ENCODE data around the gene CFAP77.

CFAP77 gene

DNA sequence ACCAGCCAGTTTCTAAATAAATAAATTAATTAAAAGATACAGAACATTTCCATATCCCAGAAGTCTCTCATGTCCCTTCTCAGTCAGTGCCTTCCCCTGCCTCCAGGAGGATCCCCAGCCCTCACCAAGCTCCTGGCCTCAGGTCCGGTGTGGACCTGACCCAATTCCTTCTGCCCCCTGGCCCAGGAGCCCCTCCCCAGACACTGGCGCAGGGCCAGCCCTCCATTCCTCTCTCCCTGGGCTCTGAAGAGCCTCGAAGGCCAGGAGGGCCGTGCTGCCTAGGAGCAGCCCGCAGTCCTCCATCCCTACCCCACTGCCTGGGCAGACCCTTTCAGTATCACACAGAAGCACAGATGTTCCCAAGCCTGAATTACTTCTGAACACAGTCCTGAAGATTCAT, 110.6 kb downstream of the CFAP77 start:
- DNase-seq = no peak

DNA sequence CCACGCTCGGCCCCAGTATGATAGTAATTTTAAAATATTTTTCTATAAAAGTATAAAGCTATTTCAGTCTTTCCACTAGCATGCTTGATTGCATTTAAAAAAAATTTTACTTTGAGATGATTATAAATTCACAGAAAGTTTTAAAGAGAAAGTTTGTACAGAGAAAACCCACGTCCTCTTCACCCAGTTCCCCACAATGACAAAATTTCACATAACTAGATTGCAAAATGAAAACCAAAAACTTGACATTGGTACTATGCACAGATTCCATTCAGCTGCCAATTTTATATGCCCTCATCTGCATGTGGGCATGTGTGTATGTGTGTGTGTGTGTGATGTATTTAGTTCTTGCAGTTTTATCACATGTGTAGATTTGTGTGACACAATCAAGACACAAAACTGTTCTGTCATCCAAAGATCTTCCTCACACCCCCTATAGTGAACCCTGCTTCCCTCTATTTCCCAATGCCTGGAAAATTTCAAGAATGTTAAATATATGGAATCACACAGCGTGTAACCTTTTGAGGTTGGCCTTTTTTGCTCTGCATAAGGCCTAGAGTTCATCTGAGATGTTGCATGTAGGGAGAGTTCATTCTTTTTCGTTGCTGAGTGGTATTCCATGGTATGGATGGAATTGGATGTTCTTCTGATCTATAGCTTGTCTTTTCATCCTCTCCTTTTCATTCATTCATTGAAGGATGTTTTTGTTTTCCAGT, 115.5 kb downstream of the CFAP77 start:
- DNase-seq = no peak

DNA sequence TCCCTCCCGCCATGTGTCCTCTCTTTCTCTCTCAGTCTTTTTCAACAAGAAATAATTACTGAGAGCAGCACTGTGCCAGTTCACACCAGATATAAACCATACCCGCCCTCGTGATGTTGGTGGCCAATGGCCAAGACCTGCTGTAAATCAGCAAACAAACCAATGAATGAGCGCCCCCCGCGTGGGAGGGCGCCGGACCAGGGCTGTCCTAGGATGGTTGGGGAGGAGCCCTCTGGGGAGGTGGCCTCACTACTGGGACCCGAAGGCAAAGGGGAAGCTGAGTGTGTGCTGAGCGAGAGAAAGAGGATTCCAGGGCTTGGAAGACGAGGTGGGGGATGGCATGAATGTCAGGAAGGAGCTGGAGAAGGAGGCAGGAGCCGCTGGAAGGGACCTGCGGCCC, 121.2 kb downstream of the CFAP77 start:
- DNase-seq = peak; percentile 8

DNA sequence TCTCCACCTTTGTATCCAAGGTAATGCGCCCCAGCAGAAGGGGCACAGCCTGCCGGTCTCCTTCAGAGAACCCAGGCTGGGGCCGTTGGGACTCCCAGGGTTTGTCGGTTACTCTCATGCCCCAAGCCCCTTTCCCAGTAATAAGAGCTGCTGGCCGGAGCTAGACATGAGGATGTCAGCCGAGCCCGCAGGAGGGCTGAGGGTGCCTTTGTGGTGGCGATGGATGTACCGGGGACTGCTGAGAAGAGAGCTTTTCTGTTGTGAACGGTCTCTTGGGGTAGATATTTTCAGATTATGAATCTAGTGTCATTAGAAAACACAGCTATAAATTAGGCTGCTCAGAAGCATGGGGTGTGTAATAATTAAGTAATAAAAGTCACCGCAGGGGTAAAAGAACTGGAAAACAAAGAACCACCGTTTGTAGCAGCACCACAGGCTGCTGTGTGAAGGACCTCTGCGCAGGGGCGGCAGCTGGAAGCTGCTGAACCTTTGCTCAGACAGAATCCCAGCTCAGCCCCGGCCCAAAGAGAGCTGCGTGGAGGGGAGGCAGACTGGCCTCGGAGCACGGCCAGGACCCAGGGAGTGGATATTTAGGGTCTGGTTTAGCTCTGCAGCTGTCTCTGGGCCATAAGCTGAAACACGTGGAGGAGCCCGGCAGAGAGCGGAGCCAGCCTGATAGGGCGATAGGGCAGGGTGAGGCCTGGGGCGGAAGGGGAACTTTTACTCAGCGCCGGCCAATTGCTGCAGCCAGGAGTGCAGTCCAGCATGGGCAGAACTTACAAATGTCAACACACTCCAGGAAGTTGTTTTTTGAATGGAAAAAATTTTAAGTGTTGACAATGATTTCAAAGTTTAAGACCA, 121.9 kb downstream of the CFAP77 start:
- DNase-seq = no peak

DNA sequence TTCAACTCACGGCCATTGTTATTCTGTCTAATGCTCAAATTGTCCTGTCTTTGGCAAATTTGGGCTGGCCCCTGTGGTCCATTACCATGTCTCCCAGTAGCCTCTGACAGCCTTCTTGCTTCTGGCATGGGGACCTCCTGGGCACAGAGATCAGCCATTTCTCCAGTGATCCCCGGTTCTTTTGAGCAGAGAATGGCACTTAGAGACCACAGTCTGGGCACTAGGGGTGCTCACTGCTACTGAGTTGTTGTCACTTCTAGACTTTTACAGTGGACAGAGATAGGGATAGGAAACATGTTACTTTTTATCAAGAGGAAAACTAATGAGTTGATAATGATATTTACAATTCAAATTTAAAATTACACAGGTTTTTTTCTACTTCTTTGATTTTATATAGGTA, 124.8 kb downstream of the CFAP77 start:
- DNase-seq = no peak

DNA sequence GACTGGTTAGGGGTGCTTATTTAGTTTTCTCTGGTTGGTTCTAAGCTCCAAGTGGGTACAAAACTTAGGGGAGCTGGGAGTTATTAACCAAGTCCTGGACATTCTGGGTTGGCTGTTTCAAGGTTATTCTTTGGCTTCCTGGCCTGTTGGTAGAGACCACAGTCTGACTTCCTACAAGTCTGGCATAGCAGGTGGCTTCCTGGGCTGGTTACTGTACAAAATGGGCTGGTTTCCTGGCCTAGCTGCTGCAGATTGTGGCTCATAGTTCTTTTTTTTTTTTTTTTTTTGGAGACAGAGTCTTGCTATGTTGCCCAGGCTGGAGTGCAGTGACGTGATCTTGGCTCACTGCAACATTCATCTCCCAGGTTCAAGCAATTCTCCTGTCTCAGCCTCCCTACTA, 126.1 kb downstream of the CFAP77 start:
- DNase-seq = no peak

DNA sequence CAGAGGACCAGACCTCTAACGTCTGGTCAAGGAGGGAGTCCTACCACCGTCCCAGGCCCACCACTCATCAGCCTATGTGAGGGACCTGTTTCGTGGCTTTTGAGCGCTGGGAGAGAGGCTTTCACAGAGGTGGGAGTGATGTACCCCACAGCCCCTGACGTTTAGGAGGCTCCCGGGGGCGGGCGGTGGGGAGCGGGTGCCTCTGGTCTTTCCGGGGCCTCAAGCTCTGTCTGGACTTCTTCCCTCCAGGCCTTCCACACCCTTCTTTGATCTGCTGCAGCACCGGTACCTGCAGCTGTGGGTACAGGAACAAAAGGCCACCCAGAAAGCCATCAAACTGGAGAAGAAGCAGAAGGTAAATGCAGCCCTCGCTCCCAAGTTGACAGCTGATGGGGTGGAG, 127.3 kb downstream of the CFAP77 start:
- no peak for DNase-seq

DNA sequence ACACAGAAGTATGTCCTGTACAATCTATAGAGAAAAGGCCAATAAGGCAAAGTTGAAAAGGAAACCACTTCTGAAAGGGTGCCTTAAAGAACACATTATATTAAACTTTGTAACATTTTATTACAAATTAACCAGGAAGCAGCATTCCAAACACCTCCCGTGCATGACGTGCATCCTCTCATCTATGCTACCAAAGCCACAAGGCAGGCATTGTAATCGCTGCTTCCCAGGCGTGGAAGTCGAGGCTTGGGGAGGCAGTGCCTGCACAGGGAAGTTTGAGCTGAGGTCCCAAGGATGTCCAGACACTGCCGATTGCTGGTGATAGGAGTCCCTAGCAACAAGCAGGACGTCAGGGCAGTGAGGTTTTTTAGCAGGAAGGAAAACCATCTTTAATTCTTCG, 128.1 kb downstream of the CFAP77 start:
- DNase-seq = no peak

DNA sequence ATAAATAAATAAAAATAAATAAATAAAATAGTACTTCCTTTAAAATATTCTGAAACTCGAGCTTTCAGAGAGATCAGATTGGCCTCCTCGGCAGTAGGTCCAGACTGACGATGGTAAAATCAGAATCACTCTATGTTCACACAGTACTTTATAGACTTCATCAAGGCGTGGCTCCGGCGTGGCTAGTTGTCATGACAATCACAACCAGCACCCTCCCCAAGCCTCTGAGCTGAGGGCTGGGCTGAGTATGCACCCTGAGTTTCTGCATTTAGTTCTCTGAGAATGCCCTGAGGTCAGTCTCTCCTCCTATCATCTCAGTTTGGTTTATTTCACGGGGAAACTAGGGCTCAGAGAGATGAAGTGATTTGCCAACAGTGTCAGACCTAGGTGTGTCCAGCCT, 129.1 kb downstream of the CFAP77 start:
- DNase-seq = no peak

DNA sequence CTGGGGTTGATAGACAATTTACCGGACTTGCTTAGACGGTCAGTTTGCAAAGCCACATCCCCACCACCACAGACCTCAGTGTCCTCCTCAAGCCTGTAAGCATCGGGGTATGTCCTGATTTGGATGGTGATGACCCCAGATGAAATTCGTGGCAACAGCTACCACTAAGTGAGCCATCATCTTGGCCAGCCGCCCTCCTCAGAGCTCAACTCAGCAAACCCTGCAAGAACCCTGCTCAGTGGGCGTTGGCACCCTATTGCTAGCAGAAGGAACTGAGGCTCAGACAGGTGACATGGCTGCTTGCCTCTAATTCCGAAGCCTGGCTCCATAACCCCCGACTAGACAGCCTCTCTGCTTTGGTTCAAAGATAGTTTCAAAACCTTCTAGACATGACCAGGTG, 131.0 kb downstream of the CFAP77 start:
- no peak for DNase-seq

DNA sequence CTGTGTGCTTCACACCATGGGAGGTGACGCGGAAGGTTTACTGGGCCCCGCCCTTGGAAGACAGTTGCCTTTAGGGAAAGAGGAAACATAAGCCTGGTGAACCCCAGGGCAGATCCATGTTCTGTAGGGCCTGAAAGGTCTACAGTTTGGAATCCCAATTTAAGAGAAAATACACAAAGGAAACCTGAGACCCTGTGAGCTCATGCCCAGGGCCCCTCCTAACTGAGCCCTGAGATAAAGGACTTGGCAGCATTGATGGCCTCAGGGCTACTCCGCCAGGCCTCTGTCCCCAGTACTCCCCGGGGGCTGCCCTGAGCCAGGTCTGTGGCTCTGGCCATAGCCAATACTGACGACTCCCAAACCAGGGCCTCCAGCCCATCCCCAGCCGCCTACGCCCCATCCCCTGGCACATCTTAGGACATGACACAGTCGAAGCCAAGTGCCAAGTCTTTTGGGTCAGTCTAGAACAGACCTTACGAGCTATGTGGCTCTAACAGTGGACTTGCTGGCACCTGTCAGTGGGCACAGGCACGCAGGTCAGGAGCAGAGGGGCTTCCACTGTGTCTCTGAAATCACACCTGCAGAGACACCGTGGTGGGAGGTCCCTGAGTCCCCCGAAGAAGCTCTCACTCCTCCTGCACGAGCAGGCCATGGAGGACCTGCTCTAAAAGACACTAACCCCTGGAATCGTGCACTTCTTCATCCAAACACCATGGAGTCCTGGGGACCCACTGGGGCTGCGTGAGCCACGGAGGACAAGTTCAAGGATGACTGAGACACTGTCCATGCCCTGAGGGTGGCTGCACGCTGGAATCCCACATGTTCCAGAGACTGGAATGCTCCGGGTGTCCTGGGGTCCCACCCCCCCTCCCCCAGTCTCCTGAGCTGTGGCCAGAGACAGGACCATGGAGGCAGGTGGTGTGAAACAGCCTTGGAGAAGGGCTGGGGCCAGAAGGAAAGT, 132.1 kb downstream of the CFAP77 start:
- DNase-seq = no peak

DNA sequence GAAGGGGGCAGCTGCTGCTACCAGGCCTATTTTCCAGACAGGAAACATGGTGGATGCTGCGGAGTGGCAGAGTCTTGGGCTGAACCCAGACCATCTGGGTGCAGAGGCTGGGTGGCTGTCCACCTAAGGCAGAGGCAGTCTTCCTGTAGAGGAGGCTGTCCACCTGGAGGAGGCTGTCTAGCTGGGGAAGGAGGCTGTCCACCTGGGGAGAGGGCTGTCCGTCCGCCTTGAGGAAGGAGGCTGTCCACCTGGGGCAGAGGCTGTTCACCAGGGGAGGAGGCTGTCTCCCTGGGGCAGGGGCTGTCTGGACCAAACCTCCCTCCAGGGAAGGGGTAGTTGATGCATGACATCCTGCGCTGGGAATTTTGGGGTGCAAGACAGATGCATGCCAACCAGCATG, 133.2 kb downstream of the CFAP77 start:
- DNase-seq = no peak

DNA sequence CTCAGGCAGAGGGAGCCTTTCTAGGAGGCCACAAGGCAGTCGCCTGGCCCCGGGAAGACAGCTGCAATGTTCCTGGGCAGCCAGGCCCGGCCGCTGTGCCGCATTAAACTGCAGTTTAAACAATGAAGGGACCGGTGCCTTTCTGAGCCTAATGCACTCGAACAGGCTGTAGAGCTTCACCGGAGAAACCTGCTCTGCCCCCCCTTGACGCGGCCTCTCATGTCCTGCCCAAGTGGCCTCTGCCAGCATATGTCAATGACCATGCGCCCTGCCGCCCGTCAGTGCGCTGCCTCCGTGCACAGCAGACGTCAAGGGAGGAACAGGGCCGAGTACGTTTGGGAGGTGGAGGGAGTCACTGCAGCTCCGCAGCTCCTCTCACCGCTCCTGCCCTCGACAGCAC, 133.9 kb downstream of the CFAP77 start:
- no peak for DNase-seq

DNA sequence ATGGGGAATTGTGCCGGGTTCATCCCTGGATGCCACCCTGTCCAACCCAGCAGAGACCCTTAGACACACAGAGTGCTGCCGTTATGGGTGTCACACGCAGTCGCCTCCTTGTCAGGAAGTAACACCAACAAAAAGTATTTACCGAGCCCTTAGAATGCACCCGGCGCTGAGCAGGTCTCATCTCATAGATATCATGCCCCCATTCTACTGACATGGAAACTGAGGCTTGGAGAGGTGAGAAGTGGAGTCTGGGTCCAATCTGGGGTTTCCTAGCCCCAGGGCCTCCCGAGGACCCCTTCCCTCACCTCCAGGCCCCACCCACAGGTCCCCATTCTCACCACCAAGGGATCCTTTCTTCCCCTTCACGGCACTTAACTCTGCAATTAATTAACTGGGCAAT, 135.6 kb downstream of the CFAP77 start:
- DNase-seq = no peak

DNA sequence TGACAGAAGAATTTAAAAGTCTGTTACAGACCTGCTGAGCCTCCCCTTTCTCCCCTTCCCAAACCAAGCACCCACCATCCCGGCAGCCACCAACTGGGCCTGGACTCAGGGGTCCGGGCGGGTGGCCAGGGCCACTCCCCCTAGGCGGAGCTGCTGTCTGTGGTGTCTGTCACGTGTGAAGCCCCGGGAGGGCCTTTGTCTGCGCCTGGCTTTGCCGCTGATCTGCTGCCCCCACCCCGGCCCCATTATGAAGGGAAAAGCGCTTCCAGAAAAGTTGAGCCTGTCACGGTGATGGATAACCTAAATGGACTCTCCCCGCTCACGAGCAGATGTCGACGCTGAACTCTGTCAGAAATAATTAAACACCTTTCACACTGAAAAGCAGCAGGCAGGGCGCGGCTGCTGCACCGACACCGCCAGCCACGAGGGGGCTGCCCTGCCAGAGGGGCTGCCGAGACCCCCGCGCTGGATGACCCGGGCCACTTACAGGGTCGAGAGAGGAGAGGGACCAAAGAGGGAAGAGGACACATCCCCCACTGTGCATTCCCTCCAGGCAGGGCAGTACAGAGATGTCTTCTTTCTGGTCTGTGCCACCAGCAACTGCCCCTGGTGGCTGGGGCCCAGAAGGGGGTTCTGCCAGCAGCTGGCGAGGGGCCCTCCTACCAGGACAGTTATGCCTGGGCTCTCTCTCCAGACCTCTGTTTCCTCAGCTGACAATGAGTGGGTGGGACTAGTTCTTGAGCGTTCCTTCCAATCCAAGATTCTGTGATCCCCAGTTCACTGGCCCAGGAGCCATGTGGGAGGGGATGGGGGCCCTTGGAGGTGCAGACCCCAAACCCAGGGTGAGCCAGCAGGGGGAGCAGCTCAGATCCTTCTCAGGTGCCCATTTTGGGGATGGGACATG, 136.4 kb downstream of the CFAP77 start:
- DNase-seq = peak; percentile 79

DNA sequence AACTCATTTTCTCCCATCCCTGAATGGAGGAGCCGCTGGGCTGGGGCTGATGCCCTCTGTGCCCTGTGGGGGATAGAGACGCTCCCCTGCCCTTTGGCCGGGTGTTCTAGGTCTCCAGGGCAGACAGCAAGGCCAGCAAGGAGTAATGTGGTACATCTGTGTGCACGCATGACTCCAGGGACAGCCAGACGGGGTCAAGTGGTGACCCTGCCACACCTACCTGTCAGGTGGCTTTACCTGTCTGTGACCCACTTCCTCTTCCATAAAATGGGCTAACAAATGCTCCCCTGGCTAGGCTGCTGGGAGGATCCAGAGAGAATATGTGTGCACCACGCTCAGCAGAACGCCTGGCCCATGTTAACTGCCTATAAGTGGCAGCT, 137.0 kb downstream of the CFAP77 start:
- DNase-seq = no peak

DNA sequence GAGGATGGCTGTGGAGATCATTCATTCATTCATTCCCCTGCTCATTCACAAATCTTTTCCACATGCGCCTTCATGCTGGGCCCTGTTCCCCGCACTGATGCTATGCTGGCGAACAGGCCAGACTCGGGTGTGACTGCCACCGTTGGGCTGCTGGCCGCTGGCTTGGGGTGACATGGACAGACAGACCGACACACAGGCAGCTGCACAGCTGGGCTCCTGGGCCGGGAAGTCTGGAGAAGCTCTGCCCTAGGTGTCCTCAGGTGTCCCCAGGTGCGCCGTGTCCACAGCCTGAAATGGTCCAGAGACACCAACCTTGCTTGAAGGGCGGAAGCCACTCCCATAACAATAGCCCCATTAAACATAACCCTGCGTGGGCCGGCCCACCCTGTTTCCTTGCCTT, 137.4 kb downstream of the CFAP77 start:
- no peak for DNase-seq

DNA sequence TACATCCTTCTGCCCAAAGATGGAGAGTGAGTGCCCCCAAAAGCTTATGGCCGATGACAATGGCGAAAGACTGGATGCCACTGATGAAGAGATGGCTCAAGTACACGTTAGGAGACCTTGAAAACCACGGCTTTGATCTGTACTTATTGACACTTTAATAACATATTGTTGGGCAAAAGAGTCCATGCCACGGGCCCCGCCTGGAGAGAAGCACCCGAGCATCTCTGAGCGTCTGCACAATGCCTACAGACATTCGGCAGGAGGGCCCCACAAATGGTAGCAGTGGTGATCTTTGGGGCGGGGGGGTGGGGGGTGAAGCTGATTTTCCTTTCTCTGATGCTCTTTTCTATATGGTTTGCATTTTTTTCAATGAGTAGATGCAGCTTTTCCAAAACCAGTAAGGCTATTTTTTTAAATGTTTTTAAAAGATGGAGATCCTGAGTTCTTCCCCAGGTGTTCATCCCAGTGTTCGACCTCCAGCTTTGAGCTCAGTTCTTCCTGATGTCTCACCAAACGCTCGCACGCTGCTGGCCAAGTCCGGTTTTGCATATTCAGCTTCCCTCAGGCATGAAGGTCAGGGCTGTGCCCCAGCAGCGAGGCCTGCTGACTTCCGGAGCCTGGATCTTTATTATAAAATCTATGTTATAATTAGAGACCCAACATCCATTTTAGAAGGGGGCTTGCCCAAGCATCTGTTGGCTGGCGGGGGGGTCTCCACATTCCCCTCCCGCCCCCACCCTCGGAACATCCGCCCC, 138.1 kb downstream of the CFAP77 start:
- DNase-seq = no peak

DNA sequence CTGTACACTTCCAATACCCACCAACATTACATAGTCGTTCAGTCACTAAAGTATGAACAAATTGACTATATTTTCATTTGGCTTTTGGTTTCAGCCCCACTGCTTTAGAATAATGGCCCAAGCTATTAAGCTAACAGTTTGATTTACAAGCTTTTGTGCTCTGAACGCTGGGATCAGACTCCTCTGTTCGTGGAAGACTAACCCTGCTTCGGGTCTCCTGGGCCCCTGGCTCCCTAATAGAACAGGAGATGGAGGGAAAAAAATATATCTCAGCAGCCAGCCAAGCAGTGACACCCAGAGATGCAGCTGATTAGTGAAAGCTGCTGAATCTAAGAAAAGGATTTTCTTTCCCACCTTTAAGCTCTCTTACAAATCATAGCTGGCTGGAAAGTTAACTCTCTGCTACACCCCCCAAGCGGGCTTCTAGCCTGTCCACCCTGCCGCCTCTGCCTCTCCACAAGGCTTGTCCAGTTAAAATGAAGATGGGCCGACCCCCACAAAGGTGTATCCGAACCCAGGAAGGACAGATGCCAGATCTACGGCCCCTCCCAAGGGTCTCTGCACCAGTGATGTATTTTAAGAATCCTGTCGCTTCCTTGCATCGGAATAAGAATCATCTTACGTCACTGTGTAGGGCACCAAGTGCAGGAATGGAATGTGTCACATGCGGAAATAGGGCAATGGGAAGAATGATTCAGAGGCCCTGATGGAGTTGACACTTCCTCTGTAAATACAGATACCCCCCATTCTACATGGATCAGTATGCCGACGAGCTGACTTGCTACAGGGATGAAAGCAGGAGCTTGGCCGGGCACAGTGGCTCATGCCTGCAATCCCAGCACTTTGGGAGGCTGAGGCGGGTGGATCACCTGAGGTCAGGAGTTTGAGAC, 139.0 kb downstream of the CFAP77 start:
- DNase-seq = no peak

DNA sequence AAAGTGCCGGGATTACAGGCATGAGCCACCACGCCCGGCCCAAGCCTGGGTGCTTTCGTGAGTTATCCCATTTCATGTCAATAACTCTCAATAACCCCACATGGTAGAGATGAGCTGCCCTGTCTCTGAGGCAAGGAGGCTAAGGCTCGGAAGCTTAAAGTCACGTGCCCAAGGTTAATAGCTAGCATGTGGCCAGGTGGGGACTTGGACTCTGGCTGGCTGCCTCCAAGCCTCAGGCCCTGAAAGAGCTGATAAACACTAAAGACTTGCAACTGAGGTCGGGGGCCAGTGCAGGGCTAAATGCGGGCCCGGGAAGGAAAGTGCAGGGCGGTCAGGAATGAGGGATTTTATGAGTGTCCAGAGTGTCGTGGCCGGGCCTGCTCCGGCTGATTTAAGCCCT, 141.5 kb downstream of the CFAP77 start:
- DNase-seq = no peak

Data from NCI-H345 (cell line).